Testis (tissue), 3 donors: Measurements from ENCODE around the gene TNFSF8. TPM values are rescaled to one million over a fixed set of nuclear protein-coding genes. Genes with fewer than 3 reads are reported as not detected.

Experiments
- DNase-seq: peaks from one replicate; pipeline ENCODE4 v3.0.0-alpha.2; 2019
- H3K27ac ChIP-seq, 2 donors: fragments of 200-600 bp; sonication (generic); one replicate each; pipeline ENCODE4 v1.5.1; 2019
- H3K27me3 ChIP-seq: fragments of 200-600 bp; sonication (generic); one replicate; pipeline ENCODE4 v1.5.1; 2019
- H3K36me3 ChIP-seq: fragments of 200-600 bp; sonication (generic); one replicate; pipeline ENCODE4 v1.5.1; 2017; ENCODE audit warnings: low read depth; ENCODE audit errors: missing control alignments
- H3K4me1 ChIP-seq: fragments of 200-600 bp; sonication (generic); one replicate; pipeline ENCODE4 v1.5.1; 2019
- H3K4me3 ChIP-seq, 2 donors: fragments of 200-600 bp; sonication (generic); one replicate each; pipeline ENCODE4 v1.5.1; 2017 to 2019
- H3K9me3 ChIP-seq: fragments of 200-600 bp; sonication (generic); one replicate; pipeline ENCODE4 v1.5.1; 2017
- POLR2A ChIP-seq: fragments of 450-650 bp; IDR thresholded peaks from one replicate; pipeline ENCODE4 v1.6.1; 2017; ENCODE audit warnings: antibody characterized with exemption, mild to moderate bottlenecking, moderate library complexity
- WGBS, 2 donors: methylation state at CpG; one replicate each; pipeline ENCODE4 v1.1.5; 2018; 5-methylcytosine and 5-hydroxymethylcytosine counted together
- intact Hi-C: fragments of 100-400 bp; cut with DNase I; formaldehyde crosslinking; loops from one replicate; pipeline ENCODE4 v1.15.1; 2023; ENCODE audit warnings: low total_unique reads
- polyA plus RNA-seq: library from polyadenylated mRNA; stranded (reverse); fragments of 350-450 nt; fragmentation: Illumina TruSeq; extraction: RNeasy Lipid Tissue Mini Kit (QIAGEN cat#74804); gene quantifications from one replicate; pipeline ENCODE4 v1.2.3, GENCODE V29; 2014; ENCODE audit warnings: low read depth, low replicate concordance; ENCODE audit not compliant: insufficient read depth
- total RNA-seq, 2 donors: library from RNA; depleted of rRNA; stranded (reverse); fragments of >200 nt; gene quantifications; one replicate each; pipeline ENCODE4 v1.2.3, GENCODE V29; 2016
- TF ChIP-seq, protein P1 (sequence below), 3 experiments: fragments of 450-650 bp in 2 of 3; fragments of 200-600 bp in 1 of 3; sonication (generic) in 1 of 3; IDR thresholded peaks; one replicate each; pipeline ENCODE4 v1.5.1; 2016 to 2019; ENCODE audit warnings: antibody characterized with exemption in 3 of 3, mild to moderate bottlenecking in 2 of 3, moderate library complexity in 1 of 3

The TNFSF8 gene
- total and polyA plus RNA-seq, 3 donors from 2014 or later = 0.63 to 1.3 (median 1.1) TPM

DNA sequence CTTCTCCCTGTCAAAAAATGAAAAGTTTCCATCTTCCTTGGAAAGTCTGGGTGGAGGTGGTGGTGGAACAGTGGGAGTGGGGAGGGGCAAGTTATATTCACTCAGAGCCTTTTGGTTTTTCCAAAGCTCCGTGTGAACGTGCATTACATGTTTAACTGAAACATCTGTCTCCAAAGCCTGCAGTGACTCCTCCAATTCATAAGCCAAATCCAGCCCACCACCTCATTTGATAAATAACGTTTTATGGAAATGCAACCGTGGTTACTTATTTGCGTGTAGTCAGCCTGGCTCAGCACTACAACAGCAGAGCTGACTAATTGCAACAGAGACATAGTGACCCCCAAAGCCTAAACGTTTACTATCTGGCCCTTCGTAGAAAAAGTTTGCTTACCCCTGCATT, 13.9 kb downstream of the TNFSF8 start:
- H3K4me1 ChIP-seq = no peaks in the 10 kb centered on the region
- no peaks in the 10 kb centered on the region for H3K36me3 ChIP-seq
- H3K9me3 ChIP-seq = no peaks in the 10 kb centered on the region
- no peaks in the 10 kb centered on the region for H3K27me3 ChIP-seq
- H3K4me3 ChIP-seq = no peak overlapping the region
- intact Hi-C loops = no loop called here
- no peak overlapping the region for H3K27ac ChIP-seq
- TF ChIP-seq POLR2A = no peak
- TF ChIP-seq, protein P1, sequence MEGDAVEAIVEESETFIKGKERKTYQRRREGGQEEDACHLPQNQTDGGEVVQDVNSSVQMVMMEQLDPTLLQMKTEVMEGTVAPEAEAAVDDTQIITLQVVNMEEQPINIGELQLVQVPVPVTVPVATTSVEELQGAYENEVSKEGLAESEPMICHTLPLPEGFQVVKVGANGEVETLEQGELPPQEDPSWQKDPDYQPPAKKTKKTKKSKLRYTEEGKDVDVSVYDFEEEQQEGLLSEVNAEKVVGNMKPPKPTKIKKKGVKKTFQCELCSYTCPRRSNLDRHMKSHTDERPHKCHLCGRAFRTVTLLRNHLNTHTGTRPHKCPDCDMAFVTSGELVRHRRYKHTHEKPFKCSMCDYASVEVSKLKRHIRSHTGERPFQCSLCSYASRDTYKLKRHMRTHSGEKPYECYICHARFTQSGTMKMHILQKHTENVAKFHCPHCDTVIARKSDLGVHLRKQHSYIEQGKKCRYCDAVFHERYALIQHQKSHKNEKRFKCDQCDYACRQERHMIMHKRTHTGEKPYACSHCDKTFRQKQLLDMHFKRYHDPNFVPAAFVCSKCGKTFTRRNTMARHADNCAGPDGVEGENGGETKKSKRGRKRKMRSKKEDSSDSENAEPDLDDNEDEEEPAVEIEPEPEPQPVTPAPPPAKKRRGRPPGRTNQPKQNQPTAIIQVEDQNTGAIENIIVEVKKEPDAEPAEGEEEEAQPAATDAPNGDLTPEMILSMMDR (IDR thresholded peaks at IDR 0.05) = no peak
- DNase-seq = no peak
- 64 to 70% methylated on average over 7 of the region's 7 CpGs for WGBS, 2 donors

DNA sequence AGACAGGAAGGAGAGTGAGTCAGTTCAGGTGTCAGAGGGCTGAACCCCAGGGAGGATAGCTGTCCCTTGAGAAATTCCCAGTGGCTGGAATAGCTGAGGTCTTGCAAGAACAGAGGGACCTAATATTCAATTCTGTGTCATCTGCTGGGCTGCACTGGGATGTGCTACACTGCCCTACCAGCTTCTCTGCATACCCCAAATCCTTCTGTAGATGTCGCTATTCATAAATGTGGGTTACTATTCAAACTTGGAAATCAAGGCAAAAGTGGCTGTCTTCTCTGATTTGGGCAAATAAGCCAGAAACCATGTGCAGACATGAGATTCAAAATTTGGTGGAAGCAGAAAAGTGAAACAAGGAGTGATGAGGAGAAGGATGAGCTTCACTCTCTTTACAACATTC, 16.3 kb downstream of the TNFSF8 start:
- TF ChIP-seq POLR2A = no peak
- TF ChIP-seq, protein P1 (IDR thresholded peaks at IDR 0.05) = no peak
- Histone ChIP-seq H3K27me3 (no peaks in the 10 kb centered on the region), H3K4me3 (no peak overlapping the region), H3K9me3 (no peaks in the 10 kb centered on the region), H3K27ac (no peak overlapping the region), H3K4me1 (no peaks in the 10 kb centered on the region), H3K36me3 (no peaks in the 10 kb centered on the region)
- intact Hi-C loops = no loop called here
- WGBS, 2 donors = 72 to 79% methylated on average over 1 of the region's 1 CpG
- DNase-seq = no peak

DNA sequence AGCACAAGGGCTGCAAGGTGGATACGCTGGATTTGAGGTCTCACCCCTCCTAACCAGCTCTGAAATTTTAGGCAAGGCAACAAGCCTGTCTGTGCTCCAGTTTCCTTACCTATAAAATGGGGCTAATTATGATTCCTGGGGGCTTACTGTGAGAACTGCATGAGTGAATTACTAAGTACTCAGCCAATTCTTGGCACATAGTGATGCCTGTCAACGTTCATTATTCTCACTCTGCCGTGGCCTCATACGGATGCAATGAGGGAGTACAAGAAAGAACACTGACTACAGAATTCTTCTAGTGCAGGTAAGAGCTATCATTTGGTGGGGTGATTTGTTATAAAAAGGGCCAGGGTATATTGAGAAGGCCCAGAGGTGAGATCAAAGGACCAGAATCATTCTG, 16.7 kb downstream of the TNFSF8 start:
- TF ChIP-seq, protein P1 (IDR thresholded peaks at IDR 0.05) = no peak
- DNase-seq = no peak
- intact Hi-C loops = no loop called here

DNA sequence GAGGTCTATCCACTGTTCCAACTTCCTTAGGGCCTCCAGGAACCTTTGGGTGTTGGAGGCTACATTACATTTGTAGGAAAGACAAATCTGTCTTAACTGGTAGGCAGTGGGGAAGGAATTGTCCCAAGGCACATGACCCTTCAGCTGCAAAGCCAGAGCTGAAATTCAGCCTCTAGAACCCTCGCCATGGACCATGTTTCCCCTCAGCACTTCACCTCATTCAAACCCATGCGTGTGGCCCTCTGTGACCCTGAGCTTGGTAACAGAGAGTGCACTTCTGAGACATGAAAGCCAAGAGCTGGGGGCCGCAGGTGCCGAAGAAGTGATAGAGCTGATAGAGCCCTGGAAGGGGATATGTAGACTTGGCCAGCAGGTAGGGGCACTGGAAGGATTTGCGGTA, 17.2 kb downstream of the TNFSF8 start:
- Histone ChIP-seq H3K36me3 (no peaks in the 10 kb centered on the region), H3K9me3 (no peaks in the 10 kb centered on the region), H3K4me3 (no peak overlapping the region), H3K4me1 (no peaks in the 10 kb centered on the region), H3K27ac (no peak overlapping the region), H3K27me3 (no peaks in the 10 kb centered on the region)
- WGBS, 2 donors = 88 to 95% methylated on average over 5 of the region's 5 CpGs
- DNase-seq = no peak
- no peak for TF ChIP-seq POLR2A
- TF ChIP-seq, protein P1 (IDR thresholded peaks at IDR 0.05) = no peak
- intact Hi-C loops = no loop called here

More for the DNA sequence above, 16.7 kb downstream of the TNFSF8 start:
- Histone ChIP-seq H3K4me1 (no peaks in the 10 kb centered on the region), H3K9me3 (no peaks in the 10 kb centered on the region), H3K27ac (no peak overlapping the region), H3K4me3 (no peak overlapping the region), H3K36me3 (no peaks in the 10 kb centered on the region), H3K27me3 (no peaks in the 10 kb centered on the region)
- 88 to 93% methylated on average over 4 of the region's 4 CpGs for WGBS, 2 donors

DNA sequence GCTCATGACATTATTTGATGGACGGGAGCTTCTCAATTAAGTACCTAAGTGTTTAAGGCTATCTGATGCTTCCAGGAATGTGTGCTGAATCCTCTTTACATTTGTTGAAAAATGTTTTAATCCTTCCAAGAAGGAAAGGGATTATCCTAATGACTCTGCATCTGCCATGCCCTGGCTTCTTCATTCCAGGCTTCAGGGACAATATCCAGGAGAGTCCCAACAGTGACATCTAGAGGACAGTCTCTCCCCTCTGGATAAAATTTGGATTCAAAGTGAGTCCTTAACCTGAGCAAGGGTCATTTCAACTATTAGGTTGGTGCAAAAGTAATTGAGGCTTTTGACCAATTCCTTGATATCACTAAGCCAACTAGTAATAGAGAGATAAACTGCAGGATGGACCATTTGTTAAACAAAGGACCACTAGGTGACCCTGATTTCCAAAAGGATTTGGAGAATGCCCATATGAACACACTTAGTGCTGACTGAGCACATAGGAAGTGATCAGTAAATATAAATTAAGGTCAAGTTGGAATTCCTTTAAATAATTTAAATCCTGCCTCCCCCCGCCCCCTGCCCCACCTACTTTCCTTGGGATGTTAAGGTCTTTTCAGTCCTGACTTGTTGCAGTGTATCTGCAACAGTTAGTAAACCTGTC, 19.1 kb downstream of the TNFSF8 start:
- Histone ChIP-seq H3K4me1 (no peaks in the 10 kb centered on the region), H3K36me3 (no peaks in the 10 kb centered on the region), H3K4me3 (no peak overlapping the region), H3K27ac (no peak overlapping the region), H3K9me3 (no peaks in the 10 kb centered on the region), H3K27me3 (no peaks in the 10 kb centered on the region)
- TF ChIP-seq, protein P1 (IDR thresholded peaks at IDR 0.05) = peak; percentile 25 to 61 (median 31)
- TF ChIP-seq POLR2A = no peak
- peak; percentile 21 for DNase-seq
- intact Hi-C loops = no loop called here
- 70 to 71% methylated on average over 2 of the region's 2 CpGs for WGBS, 2 donors
